T47D (cell line): ENCODE results near the gene SHISA7.

ENCODE experiments used
- DNase-seq, 2 experiments: peaks; one replicate each; pipeline versions ENCODE4 v3.0.0 to v3.0.0-alpha.2; 2011 to 2012; ENCODE audit warnings: low read depth in 1 of 2, low spot score in 1 of 2
- JUND ChIP-seq: IDR thresholded peaks from 2 replicates; pipeline ENCODE4 v1.6.1; 2012; ENCODE audit warnings: low read depth
- in situ Hi-C: cut with HindIII; loops from 2 replicates; pipeline ENCODE4 v1.10.0; 2016; ENCODE audit warnings: low sequenced_read_pairs, low pct_unique_long_range_greater_than_20kb

The SHISA7 gene

DNA sequence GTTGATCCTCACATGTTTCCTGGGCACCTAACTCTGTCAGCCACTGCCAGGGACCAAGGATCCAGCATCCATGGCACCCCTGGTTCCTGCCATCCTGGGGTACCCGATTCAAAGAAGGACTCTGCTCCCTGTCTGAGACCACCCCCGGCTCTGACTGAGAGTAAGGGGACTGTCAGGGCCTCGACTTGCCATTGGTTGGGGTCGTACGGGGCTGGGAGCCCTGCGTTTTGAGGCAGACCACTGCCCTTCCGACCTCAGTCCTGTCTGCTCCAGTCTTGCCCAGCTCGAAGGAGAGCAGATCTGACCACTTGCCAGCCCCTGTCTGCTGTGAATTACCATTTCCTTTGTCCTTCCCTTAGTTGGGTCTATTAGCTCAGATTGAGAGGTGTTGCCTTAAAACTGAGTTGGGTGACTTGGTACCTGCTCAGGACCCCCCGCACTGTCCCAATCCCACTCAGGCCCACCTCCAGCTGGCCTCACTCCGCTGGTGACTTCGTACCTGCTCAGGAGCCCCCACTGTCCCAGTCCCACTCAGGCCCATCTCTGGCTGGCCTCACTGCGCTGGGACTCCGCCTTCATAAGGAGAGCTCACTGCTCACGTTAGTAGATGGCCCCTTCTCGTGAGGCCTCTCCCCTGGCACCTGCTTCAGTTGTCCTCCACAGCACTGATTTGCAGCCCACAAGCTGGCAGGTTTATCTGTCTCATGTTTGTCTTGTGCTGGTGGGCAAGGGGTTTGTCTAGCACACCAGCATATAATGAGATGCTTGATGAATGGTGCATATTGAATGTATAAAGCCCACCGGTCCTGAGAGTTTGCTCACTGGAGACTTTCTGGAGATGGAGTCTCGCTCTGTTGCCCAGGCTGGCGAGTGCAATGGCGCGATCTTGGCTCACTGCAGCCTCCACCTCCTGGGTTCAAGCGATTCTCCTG, 53.4 kb downstream of the SHISA7 start:
- no peak for DNase-seq
- in situ Hi-C loops, result no loop called here
- no peak for TF ChIP-seq JUND

DNA sequence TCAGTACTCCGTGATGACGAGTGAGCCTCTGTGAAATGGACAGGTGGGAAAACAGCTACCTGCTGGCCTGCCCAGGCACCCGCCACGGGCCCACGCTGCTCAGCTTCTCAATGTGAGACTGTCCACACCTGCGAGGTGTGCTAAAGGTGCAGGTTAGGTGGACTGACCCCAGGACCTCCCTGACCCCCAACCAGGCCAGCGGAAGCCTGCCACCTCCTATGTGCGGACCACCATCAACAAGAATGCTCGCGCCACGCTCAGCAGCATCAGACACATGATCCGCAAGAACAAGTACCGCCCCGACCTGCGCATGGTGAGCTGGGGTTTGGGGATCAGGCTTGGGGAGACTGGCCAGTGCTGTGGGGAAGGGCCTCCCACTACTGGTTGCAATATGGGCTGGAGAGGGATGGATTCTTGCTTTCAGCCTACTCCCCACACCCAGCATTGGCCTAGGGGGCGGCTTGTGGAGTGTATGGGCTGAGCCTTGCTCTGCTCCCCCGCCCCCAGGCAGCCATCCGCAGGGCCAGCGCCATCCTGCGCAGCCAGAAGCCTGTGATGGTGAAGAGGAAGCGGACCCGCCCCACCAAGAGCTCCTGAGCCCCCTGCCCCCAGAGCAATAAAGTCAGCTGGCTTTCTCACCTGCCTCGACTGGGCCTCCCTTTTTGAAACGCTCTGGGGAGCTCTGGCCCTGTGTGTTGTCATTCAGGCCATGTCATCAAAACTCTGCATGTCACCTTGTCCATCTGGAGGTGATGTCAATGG, 55.2 kb downstream of the SHISA7 start:
- no peak for DNase-seq
- no peak for TF ChIP-seq JUND
- in situ Hi-C loops, result no loop called here

DNA sequence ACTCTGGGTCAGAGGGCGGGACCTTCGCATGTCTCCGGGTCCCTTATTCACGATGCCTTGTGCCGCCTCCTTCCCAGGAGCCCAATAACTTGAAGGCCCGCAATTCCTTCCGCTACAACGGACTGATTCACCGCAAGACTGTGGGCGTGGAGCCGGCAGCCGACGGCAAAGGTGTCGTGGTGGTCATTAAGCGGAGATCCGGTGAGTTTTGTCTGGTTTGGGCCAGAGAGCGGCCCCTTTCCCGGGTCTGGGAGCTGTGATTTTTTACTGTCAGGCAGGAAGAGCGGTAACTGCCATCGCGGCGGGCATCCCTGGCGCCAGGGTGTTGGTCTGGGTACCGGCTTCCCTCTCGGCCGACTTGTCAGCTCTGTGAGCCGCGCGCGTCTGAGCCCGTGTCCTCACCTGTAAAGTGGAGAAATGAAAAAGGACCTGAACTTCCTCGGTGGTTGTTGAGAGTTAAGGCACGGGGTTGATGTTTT, 56.6 kb downstream of the SHISA7 start:
- no peak for TF ChIP-seq JUND
- no peak for DNase-seq
- in situ Hi-C loops, result no loop called here

DNA sequence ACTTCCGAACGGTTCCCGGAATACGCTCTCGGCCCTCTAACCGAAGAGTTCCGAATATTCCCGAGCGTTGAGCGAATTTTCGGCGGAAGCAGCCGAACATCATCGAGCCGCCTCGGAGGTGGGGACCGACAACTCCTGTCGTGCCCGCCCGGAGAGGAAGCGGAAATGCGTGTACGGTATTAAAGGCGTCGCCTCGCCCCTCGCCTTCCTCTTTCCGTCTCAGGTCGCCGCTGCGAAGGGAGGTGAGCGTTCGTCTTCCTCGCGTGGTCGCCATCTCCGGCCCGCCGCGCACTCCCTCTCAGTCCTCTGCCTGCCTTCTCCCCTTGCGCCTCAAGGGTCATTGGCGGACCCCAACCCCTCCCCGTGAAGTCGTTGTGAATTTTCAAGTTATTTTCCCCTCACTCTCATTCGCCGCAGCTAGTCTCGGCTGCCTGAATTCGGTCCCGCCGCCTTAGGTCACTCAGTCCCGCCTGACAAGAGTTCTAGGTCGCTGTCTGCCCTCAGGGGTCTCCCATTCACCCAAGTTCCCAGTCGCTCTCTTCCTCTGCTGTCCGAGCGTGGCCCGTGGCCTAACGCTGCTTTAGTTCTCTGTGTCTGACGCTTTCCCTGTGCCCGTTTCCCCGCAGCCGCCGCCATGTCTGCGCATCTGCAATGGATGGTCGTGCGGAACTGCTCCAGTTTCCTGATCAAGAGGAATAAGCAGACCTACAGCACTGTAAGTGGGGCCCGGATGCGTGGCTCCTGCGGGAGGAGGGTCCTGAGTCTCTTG, 57.2 kb downstream of the SHISA7 start, which contains the start of gene RPL28:
Gene RPL28, plus strand, starts transcription at position 209 of the 769 bp plus-strand sequence. Its CDS starts 426 bp downstream, at position 635.
- in situ Hi-C loops, result no loop called here
- peak; percentile 73 to 98 for DNase-seq
- no peak for TF ChIP-seq JUND

DNA sequence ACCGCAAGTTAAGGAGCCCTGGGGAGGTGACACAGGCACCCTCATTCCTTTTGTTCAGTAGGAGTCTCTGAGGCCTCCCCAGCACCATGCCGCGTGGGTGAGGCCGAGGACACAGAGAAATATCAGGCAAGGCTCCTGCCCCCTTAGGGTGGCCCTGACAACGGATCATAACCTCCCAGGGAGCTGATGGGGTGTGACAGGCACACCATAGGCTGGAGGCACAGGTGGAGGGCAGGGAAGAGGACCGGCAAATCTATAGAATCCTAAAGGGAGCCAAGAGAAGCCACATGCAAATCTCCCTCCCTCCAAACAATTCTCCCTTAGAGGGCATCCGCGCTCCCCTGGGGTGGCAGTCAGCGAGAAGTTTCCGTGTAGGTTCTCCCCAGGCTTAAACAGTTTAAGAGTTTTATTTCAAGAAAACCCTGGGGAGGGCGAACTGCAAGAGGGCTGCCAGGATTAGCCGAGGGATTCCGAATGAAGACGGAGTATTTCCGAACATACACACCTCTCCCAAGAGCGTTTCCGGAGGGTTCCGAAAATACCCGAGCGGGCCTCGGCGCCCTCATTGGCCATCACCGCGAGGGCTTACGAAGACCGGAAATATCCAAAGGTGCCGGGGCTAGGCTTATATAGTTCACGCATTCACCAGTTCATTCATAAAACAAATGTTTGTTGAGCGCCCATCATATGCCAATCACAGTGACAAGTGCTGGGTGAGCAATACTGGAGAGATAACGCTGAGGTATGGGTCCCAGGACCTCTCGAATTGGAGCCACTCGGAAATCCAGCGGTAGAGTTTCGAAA, 58.0 kb downstream of the SHISA7 start:
- in situ Hi-C loops, result no loop called here
- TF ChIP-seq JUND, result no peak
- DNase-seq, result peak; percentile 85 to 94

DNA sequence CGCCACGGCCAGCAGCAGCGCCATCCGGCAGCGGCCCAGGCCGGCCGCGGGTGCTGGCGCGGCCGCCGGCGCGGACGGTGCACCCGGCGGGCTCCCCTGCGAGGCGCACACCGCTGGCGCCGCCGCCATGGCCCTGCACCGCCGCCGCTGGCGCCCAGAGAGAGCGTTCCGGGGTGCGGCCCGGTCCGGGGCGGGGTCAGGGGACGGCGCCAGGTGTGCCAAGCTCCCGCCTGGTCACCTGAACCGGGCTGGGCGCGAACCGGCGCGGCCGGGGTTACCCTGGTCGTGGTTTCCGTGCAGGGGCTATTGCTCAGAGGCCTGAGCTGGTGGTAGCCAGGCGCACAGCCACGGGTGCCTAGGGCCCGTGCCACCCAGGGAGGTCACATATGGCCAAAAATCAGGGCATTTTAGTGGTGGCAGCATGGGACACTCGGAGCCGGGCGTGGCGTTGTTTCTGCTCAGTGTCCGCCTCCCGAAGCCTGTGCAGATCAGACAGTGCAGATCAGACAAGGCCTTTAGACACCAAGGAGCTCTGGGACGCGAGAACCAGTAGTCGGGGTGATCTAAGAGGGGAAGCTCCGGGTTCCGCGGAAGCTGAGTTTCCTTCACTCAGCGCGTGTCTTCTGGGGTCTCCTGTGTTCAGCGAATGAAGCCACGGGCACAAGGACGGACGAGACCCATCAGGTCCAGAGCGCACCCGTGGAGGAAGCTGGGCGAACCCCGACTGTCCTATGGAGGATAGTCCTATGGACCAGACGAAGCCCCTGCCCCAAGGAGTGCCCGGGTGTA, 58.8 kb downstream of the SHISA7 start, which contains the start of gene TMEM238:
Gene TMEM238, minus strand, starts transcription at position 162 of the 789 bp plus-strand sequence. Its CDS starts 33 bp downstream, at position 129.
- DNase-seq, result peak; percentile 63 to 65
- in situ Hi-C loops, result no loop called here
- TF ChIP-seq JUND, result no peak

DNA sequence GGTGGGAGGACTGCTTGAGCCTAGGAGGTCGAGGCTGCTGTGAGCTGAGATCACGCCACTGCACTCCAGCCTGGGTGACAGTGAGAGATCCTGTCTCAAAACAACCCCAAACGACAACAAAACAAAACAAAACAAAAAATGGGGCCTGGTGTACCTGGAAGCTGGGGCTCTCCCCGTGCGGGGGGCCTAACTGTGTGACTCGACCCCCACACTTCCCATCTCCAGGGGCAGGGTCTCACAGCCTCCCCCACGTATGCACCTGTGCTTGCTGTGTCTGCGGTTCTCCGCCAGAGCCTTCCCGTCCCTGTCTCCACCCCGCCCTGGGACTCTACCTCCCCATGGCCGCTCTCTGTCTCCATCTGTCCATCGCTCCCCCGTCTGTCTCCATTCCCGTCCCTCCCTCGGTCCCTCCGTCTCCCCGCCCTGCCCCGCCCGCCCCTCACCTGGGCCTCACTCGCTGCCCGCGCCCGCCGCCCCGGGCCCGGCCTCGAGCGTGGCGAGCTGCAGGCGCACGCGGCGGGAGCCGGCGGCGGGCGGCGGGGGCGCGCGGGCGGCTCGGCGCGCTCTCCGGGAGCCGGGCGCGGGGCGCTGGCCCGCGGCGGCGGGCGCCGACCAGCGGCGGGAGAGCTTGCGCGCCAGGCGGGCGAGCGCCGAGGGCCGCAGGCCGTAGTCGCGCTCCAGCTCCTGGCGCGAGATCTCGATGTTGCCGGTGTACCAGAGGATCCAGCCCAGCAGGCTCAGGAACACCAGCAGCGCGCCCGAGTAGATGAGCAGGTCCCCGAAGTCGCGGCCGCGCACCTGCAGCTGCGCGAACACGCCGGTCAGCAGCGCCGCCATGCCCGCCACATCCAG, 59.6 kb downstream of the SHISA7 start:
- DNase-seq, result peak; percentile 55 to 83
- in situ Hi-C loops, result no loop called here
- TF ChIP-seq JUND, result no peak

DNA sequence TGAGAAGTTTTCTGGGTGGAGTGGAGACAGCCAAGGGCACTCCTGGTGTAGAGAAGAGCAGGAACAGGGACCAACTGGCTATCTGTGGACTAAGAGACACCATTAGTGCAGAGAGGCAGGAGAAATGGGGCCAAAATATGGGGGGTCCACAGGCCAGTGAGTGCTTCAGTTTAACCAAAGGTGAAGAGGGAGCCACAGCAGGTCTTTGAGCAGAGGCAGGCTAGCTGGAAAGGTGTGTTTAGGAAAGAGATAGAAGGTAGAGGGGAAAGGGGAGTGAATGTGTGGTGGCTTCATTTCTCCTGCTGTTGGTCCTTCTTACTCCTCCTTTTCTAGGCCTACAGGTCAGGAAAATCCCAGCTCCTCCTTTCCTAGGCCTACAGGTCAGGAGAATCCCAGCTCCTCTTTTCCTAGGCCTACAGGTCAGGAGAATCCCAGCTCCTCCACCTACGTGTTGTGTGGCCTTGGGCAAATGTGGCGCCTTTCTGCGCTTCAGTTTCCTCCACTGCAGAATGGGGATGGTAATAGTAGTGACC, 60.5 kb downstream of the SHISA7 start:
- in situ Hi-C loops, result no loop called here
- DNase-seq, result no peak
- TF ChIP-seq JUND, result no peak

DNA sequence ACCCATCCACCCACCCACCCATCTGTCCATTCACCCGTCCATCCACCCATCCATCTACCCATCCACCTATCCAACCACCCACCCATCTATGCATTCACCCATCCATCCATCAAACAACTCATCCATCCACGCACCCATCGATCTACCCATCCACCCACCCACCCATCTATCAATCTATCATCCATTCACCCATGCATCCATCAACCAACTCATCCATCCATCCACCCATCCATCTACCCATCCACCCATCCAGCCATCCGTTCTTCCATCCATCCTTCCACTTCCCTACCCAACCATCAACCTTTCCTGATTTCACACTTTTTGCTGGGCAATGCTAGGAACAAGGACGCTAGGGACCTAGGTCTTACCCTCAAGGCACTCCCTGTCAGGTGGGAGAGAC, 61.1 kb downstream of the SHISA7 start:
- in situ Hi-C loops, result no loop called here
- no peak for DNase-seq
- no peak for TF ChIP-seq JUND

DNA sequence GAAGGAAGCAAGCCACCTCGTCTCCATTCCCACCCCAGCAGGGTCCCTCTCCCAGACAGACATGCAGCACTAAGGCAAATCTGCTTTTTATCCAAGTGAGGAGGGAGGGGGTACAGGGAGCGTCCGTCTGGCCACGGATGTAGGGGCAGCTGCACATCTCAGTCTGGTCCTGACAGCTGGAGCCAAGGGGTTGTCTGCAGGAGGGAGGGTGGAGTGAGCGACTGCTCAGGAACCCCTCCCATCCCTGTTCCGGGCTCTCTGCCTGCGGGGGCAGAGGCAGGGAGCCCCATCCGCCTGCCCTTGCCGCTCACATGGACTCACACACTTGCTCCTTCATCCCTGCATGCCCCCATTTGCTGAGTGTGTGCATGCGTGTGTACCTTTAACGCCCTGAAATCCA, 63.9 kb downstream of the SHISA7 start:
- no peak for TF ChIP-seq JUND
- DNase-seq, result no peak
- in situ Hi-C loops, result no loop called here
